VCaP (cell line): Measurements from ENCODE around the gene PRSS1.
"Not testable (repeated sequence)": the region's sequence is repeated elsewhere in the genome, so short reads cannot be mapped to it uniquely, and the experiment has no call there.

ENCODE experiments used
- H3K27ac ChIP-seq: fragments of 450-650 bp; 2 replicates; pipeline ENCODE4 v1.5.1; 2017
- TF ChIP-seq, protein P1 (sequence below): fragments of 450-650 bp; conservative IDR thresholded peaks from 2 replicates; pipeline ENCODE4 v1.5.1; 2017; ENCODE audit warnings: mild to moderate bottlenecking, moderate library complexity

Gene PRSS1

DNA sequence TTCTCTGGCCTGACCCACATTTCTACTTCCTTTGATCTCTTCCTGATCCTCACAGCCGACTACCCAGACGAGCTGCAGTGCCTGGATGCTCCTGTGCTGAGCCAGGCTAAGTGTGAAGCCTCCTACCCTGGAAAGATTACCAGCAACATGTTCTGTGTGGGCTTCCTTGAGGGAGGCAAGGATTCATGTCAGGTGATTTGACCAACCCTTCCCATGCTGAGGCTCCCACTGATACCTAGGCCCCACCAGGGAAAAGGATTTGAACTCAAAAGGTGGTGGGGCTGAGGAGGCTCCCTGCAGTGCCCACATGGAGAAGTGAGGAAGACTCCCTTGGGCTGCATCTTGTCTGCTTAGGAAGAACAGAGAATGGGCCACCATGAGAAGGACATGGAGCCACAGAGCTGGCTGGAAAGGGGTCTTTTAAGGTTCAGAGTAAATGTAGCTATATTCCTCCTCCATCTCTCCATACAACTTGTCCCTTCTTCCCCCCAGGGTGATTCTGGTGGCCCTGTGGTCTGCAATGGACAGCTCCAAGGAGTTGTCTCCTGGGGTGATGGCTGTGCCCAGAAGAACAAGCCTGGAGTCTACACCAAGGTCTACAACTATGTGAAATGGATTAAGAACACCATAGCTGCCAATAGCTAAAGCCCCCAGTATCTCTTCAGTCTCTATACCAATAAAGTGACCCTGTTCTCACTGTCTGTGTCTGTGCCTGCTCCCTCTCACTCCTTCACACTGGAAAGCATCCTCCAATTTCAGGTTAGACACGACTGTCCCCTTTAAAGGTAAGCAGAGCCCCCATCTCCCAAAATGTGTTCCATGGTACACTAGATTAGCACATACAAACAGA lies 3.3 kb downstream of the PRSS1 start:
- no peak overlapping the region for H3K27ac ChIP-seq
- TF ChIP-seq, protein P1, sequence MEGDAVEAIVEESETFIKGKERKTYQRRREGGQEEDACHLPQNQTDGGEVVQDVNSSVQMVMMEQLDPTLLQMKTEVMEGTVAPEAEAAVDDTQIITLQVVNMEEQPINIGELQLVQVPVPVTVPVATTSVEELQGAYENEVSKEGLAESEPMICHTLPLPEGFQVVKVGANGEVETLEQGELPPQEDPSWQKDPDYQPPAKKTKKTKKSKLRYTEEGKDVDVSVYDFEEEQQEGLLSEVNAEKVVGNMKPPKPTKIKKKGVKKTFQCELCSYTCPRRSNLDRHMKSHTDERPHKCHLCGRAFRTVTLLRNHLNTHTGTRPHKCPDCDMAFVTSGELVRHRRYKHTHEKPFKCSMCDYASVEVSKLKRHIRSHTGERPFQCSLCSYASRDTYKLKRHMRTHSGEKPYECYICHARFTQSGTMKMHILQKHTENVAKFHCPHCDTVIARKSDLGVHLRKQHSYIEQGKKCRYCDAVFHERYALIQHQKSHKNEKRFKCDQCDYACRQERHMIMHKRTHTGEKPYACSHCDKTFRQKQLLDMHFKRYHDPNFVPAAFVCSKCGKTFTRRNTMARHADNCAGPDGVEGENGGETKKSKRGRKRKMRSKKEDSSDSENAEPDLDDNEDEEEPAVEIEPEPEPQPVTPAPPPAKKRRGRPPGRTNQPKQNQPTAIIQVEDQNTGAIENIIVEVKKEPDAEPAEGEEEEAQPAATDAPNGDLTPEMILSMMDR, result no peak

DNA sequence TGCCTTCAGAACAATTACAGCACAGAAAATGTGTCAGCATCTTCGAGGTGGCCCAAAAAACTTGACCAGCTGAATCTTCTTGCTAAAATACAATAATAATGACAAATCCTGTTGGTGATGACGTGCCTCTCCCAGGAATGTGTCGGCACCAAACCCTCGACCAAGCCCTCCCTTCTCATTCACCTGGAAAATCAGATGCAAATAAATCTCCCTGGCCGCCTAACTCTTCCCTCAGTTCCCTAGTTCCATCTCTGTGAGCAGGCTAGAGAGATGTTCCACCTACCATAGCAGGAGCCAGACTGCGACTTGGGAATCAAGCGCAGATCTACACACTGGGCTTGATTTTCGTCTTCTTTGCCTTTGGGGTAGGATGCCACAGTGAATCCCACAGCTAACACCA lies 4.1 kb downstream of the PRSS1 start:
- TF ChIP-seq, protein P1, result no peak

DNA sequence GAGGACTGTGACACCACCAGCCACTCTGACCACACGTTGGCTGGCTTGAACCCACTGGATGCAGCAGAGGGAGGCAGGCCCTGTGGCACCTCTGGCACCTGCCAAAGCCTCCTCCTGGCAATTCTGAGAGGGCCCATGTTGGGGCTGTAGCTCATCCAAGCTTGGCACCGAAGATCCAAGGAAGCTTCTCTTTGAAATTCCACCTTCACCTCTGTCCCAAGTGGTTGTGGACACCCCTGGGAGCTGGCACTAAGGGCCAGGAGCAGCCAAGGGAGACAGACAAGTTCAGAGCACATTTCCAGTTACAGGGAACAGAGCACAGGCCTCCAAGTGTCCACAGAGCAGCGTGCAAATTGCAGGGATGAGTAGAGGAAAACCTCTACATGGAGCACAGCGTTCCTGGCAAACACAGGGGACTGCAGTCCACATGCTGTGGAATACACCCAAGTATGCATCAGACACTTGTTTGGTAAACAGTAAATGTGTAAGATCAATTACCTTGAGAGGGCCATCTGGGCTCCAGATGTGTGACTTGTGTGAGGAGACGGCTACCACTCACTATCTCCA lies 4.7 kb downstream of the PRSS1 start:
- H3K27ac ChIP-seq, result not testable (repeated sequence)

More for the DNA sequence above, 4.1 kb downstream of the PRSS1 start:
- no peak overlapping the region for H3K27ac ChIP-seq

DNA sequence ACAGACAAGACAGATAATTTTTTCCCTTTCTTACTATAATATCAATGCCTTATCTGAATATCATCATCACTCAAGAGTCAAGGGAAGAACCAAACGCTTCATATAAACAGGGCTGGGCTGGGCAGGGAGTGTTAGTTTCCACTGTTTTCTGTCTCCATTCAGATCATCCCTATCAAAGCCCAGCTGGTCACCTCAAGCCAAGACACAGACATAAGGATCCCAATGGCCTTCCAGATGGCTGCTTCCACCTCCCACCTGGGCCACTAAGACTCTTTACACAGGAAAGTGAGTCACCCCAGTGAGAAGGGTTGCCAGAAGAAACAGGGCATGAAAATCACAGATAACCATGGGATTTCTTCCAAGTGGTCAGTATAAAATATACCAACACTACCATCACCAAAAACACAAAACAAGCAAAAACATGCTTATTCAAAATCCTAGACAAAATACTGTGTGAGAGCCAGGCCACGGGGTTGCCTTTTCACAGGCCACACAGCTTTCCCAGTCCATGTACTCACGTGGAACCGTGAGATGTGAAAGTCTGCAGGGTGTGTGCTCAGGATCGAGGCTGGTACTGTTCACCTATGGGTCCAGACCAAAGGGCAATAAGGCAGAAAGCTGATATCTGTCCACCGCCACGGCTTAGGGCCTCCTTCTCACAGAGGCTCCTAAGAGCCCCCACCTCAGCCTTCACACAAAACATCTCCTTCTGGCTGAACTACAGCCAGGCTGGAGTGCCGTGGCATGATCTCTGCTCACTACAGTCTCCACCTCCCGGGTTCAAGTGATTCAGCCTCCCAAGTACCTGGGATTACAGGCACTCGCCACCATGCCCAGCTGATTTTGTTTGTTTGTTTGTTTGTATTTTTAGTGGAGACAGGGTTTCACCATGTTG lies 5.7 kb downstream of the PRSS1 start:
- TF ChIP-seq, protein P1, result no peak
- no peak overlapping the region for H3K27ac ChIP-seq

DNA sequence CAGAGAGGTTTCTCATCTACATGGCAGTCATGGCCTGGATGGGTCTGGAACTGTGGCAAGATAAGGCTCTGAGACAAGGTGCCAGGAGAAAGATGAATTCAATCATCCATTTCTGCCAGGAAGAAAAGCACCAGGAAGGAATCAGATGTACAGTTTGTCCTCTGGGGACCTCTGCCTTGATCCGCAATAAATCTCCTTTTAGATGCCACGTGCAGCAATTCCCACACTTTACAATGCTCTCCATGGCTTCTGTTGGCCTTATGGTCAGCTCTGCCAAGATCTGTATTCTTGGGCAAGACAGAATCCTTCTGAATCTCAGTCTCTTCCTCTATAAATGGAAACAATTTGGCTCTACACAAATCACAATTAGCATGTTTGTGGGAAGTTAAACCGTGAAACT lies 9.0 kb downstream of the PRSS1 start:
- H3K27ac ChIP-seq, result not testable (repeated sequence)

DNA sequence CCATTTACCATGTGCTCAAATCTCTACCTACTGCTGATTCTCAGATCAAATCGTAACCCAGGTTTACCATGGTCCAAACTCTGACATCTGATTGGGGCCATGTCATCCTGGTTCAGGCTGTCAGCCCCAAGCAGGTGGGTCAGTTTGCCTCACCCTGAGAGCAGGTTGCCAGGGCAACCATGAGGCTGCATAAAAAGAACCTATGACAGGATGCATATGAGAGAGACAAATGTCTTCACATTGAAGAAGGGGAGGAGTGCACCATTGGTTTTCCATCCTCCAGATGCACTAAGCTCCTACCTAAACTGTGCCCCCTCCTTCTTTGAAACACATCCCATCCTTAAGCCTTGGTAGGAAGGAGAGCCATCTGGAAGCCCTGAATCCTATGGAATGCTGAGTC lies 10.2 kb downstream of the PRSS1 start:
- TF ChIP-seq, protein P1, result no peak
- H3K27ac ChIP-seq, result no peak overlapping the region

DNA sequence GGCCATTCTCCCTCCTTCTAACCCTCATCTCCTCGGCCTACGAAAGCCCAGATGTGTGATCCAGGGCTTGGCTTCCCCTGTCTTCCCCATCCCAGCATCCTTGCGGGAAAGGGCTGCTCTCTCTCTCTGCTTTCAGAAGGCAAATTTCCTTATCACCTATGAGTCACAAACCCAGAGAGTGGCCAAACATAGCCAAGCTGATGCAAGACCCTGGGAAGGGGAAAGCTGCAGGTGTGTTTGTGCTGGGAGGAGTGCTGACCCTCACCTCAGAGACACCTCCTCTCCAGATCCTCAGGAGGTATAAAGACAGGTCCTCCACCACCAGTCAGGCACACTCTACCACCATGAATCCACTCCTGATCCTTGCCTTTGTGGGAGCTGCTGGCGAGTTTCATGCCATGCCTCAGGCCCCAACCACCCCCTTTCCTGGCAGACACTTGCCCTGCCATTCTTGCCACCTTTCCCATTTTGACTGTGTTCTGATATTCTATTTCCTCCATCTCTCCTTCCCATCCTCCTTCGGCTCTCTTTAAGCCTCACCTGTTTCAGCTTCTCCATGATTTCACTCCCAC lies 10.9 kb downstream of the PRSS1 start:
- TF ChIP-seq, protein P1, result no peak
- H3K27ac ChIP-seq, result no peak overlapping the region

DNA sequence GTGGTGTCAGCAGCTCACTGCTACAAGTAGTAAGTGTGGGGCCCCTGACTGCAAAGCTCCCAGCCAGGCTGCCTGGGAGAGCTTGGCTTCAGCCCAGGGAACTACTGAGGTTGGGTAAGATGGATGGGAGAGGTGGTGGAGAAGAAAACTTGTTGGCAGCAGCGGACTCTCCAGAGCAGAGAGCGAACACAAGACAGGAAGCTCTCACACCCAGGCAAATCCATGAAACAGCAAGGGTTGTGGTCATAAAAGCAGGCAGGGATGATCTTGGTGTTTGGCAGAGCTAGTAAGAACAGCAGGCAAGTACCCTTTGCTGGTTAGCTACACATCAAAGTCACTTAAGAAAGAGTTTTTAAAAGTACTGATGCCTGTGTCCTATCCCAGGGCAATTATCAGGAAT lies 12.3 kb downstream of the PRSS1 start:
- H3K27ac ChIP-seq, result not testable (repeated sequence)
